Panc1 (cell line): Measurements from ENCODE around the gene CRHR2. TPM values are rescaled to one million over a fixed set of nuclear protein-coding genes. Genes with fewer than 3 reads are reported as not detected.

ENCODE experiments used
- ATAC-seq: fragments of 200-7000 bp; cut with Tn5 transposase; 2 replicates; pipeline ENCODE4 v1.9.1; 2020; ENCODE audit warnings: mild to moderate bottlenecking, moderate library complexity
- BruUV-seq: library from RNA; stranded (reverse); fragments of 400-500 nt; replicated peaks from 2 replicates; lab custom pipeline; 2021; lab: Mats Ljungman, UMichigan
- CTCF ChIA-PET: fragments of 300-600 bp; sonication (Branson Sonifier 250); formaldehyde crosslinking; loops from one replicate; lab custom pipeline; 2022; ENCODE audit warnings: antibody characterized with exemption; lab: Charles Lee
- POLR2A ChIA-PET: fragments of 300-600 bp; sonication (Branson Sonifier 250); formaldehyde crosslinking; loops from one replicate; lab custom pipeline; 2022; ENCODE audit warnings: antibody characterized with exemption; lab: Charles Lee
- DNase-seq: peaks from one replicate; pipeline ENCODE4 v3.0.0-alpha.2; 2010; ENCODE audit warnings: low read depth, low spot score
- H3K27ac ChIP-seq: 2 replicates; pipeline ENCODE4 v1.5.1; 2011; ENCODE audit warnings: mild to moderate bottlenecking, low read length, inconsistent platforms
- H3K27me3 ChIP-seq: fragments of 200-500 bp; sonication (Bioruptor generic); 2 replicates; pipeline ENCODE4 v1.6.0; 2014; ENCODE audit warnings: low read length, inconsistent platforms; ENCODE audit not compliant: control insufficient read depth, insufficient read depth
- H3K36me3 ChIP-seq: fragments of 200-500 bp; sonication (Bioruptor generic); 2 replicates; pipeline ENCODE4 v1.5.1; 2014; ENCODE audit warnings: inconsistent platforms, mild to moderate bottlenecking, low read length, moderate library complexity; ENCODE audit not compliant: control insufficient read depth, insufficient read depth
- H3K4me1 ChIP-seq: 2 replicates; pipeline ENCODE4 v1.5.1; 2011; ENCODE audit warnings: inconsistent platforms, mild to moderate bottlenecking, low read length, moderate library complexity; ENCODE audit not compliant: control insufficient read depth, insufficient read depth
- H3K4me3 ChIP-seq, 2 experiments: 2 replicates each; pipeline ENCODE4 v1.5.1; 2011 to 2012; ENCODE audit warnings: low read depth in 2 of 2, low read length in 2 of 2, mild to moderate bottlenecking in 2 of 2, inconsistent platforms in 1 of 2, moderate library complexity in 1 of 2
- H3K9me3 ChIP-seq: fragments of 200-500 bp; sonication (Bioruptor generic); 2 replicates; pipeline ENCODE4 v1.5.1; 2014; ENCODE audit warnings: low read depth, mild to moderate bottlenecking, inconsistent platforms, low read length, moderate library complexity; ENCODE audit not compliant: control insufficient read depth, insufficient read depth
- POLR2AphosphoS5 ChIP-seq: IDR thresholded peaks from 2 replicates; pipeline ENCODE4 v1.6.1; 2012; ENCODE audit warnings: mild to moderate bottlenecking, low read depth, low read length, moderate library complexity
- REST ChIP-seq, 2 experiments: IDR thresholded peaks; 2 replicates each; pipeline ENCODE4 v1.6.1; 2011 to 2012; ENCODE audit warnings: low read depth in 2 of 2, control low read depth in 1 of 2, low read length in 1 of 2, mild to moderate bottlenecking in 1 of 2, moderate library complexity in 1 of 2; ENCODE audit not compliant: insufficient read depth in 1 of 2
- SIN3A ChIP-seq: IDR thresholded peaks from 2 replicates; pipeline ENCODE4 v1.6.1; 2012; ENCODE audit warnings: low read depth, mild to moderate bottlenecking, low read length, moderate library complexity, borderline replicate concordance; ENCODE audit not compliant: insufficient read depth
- TCF7L2 ChIP-seq: IDR thresholded peaks from 2 replicates; pipeline ENCODE4 v1.6.1; 2011; ENCODE audit warnings: mild to moderate bottlenecking, low read depth, low read length, inconsistent platforms
- in situ Hi-C: cut with HindIII; loops from 2 replicates; pipeline ENCODE4 v1.10.0; 2016; ENCODE audit warnings: low sequenced_read_pairs, low pct_unique_long_range_greater_than_20kb
- intact Hi-C: fragments of 100-400 bp; cut with micrococcal nuclease; formaldehyde crosslinking; loops from one replicate; pipeline ENCODE4 v1.10.0; 2022; ENCODE audit not compliant: unreplicated experiment
- total RNA-seq: library from RNA; stranded (reverse); gene quantifications from one replicate; pipeline ENCODE4 v1.2.1, GENCODE V29; 2021; ENCODE audit not compliant: unreplicated experiment
- TF ChIP-seq, protein P1 (sequence below): fragments of 450-650 bp; IDR thresholded peaks from 2 replicates; pipeline ENCODE4 v1.5.1; 2017; ENCODE audit warnings: mild to moderate bottlenecking

CRHR2 gene
- total RNA-seq, 1 experiment from 2014 or later, result not detected

DNA sequence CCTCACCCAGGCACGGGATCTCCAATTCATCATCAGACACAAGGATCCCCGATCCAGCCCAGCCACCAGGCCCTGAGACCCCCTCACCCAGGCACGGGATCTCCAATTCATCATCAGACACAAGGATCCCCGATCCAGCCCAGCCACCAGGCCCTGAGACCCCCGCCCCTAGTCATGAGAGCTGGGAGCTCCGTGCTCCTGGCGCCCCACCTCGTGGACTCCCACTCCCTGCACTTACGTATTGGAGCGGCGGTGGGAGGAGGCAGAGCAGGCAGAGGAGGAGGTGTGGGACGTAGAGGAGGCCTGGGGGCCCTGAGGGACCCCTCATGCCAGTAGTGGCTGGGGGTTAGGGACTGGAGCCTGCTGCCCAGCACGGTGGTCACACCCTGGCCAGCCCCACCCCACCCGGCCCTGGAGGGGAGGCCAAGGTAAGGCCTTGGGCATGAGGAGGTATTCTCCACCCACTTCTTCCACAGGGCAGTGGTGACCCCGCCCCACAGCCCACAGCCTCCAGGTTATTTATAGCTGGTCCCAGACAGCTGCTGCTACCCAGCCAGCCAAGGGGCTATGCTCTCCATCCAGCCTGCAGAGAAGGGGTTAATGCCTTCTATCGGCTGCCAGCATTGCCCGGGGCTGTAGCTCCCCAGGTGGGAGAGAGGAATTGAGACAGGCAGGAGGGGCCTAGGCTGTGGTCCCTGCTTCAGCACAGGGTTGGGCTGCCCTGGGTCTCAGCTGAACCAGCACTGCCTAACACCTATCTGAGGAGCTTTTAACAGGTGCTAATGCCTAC lies 17.6 kb upstream of the CRHR2 start:
- intact Hi-C loops, result no loop called here
- in situ Hi-C loops, result no loop called here
- ChIA-PET CTCF (no interaction called here), POLR2A (interaction anchor here (0.7 kb wide), 1 partner anchor 132 kb away, joined by 4 read pairs; no protein-coding TSS in a partner anchor)
- no peak overlapping the region for H3K27ac ChIP-seq
- no peaks in the 10 kb centered on the region for H3K36me3 ChIP-seq
- H3K27me3 ChIP-seq, result peaks cover 18% of the 10 kb centered on the region
- DNase-seq (no peak), ATAC-seq (no peak)
- no peak overlapping the region for H3K4me3 ChIP-seq
- H3K4me1 ChIP-seq, result no peaks in the 10 kb centered on the region
- TF ChIP-seq TCF7L2 (no peak), SIN3A (no peak)
- TF ChIP-seq, protein P1, sequence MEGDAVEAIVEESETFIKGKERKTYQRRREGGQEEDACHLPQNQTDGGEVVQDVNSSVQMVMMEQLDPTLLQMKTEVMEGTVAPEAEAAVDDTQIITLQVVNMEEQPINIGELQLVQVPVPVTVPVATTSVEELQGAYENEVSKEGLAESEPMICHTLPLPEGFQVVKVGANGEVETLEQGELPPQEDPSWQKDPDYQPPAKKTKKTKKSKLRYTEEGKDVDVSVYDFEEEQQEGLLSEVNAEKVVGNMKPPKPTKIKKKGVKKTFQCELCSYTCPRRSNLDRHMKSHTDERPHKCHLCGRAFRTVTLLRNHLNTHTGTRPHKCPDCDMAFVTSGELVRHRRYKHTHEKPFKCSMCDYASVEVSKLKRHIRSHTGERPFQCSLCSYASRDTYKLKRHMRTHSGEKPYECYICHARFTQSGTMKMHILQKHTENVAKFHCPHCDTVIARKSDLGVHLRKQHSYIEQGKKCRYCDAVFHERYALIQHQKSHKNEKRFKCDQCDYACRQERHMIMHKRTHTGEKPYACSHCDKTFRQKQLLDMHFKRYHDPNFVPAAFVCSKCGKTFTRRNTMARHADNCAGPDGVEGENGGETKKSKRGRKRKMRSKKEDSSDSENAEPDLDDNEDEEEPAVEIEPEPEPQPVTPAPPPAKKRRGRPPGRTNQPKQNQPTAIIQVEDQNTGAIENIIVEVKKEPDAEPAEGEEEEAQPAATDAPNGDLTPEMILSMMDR, result no peak
- H3K9me3 ChIP-seq, result no peaks in the 10 kb centered on the region
- no TSS peak for BruUV-seq

GRCh38 chr7:30698481-30698880 lies 16.2 kb upstream of the CRHR2 start:
- no TSS peak for BruUV-seq
- Histone ChIP-seq H3K36me3 (no peaks in the 10 kb centered on the region), H3K27ac (no peak overlapping the region), H3K4me3 (no peak overlapping the region), H3K27me3 (peaks cover 17% of the 10 kb centered on the region), H3K4me1 (no peaks in the 10 kb centered on the region), H3K9me3 (no peaks in the 10 kb centered on the region)
- ATAC-seq (peak; percentile 11; the same call in 1 of the 2 replicates), DNase-seq (no peak)
- in situ Hi-C loops, result no loop called here
- intact Hi-C loops, result no loop called here
- POLR2A ChIA-PET, result no interaction called here
- CTCF ChIA-PET, result no interaction called here
- TF ChIP-seq POLR2AphosphoS5, result no peak
- no peak for TF ChIP-seq REST (IDR thresholded peaks at IDR 0.05; ENCODE audit: insufficient read depth in 1 of 2, low read depth in 2 of 2, low read length in 1 of 2)
- no peak for TF ChIP-seq SIN3A
- TF ChIP-seq, protein P1, result no peak
- TF ChIP-seq TCF7L2, result no peak
